ENCODE results near the gene ADCY10. TPM values are rescaled to one million over a fixed set of nuclear protein-coding genes. Genes with fewer than 3 reads are reported as not detected.
A peak's percentile ranks its signal among the peaks of the same experiment; 100 is the strongest.

The ADCY10 gene
- total and polyA plus RNA-seq, 12 donors: 0.07 to 0.61 (median 0.24) TPM; not detected in 2

DNA sequence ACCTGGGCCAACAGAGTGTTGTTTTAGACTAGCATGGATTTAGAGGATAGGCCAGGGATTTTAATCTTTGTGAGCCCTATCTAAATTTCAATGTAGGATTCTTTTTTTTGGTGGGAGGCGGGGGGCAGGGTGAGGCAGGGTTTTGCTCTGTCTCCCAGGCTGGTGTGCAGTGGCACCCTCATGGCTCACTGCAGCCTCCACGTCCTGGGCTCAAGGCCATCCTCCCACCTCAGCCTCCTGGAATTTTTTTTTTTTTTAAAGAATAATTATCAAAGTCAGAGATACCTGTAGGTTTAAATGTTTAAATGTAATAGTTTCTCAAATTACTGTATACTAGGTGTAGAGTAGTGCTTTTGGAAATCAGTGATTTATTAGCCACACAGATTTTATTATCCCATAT lies 26.3 kb upstream of the ADCY10 start:
- Histone ChIP-seq H3K4me3 (no peak overlapping the region), H3K27ac (no peak overlapping the region), H3K27me3 (no peaks in the 10 kb centered on the region), H3K36me3 (replicated peaks in 1 of 2) (no peaks in the 10 kb centered on the region), H3K4me1 (replicated peaks in 1 of 2) (peaks cover 0 to 19% of the 10 kb centered on the region in 2 donors), H3K9me3 (replicated peaks in 1 of 3) (no peaks in the 10 kb centered on the region)
- TF ChIP-seq POLR2A (IDR thresholded peaks at IDR 0.05) (no peak), CTCF (IDR thresholded peaks at IDR 0.05) (no peak)
- 58 to 76% (median 72%) methylated on average over 2 of the region's 2 CpGs for WGBS, 4 donors
- intact Hi-C loops (cut with DNase I): loop anchor here in 1 of 2 donors (10.0 kb wide), 1 partner anchor 55 kb away; no protein-coding TSS in a partner anchor
- no peak for DNase-seq

- H3K9me3 ChIP-seq (replicated peaks in 1 of 3): no peaks in the 10 kb centered on the region
- H3K4me1 ChIP-seq (replicated peaks in 1 of 2): peaks cover 0 to 35% of the 10 kb centered on the region in 2 donors
- H3K27me3 ChIP-seq: no peaks in the 10 kb centered on the region
- H3K36me3 ChIP-seq (replicated peaks in 1 of 2): no peaks in the 10 kb centered on the region
- no peak for TF ChIP-seq CTCF (IDR thresholded peaks at IDR 0.05)
- TF ChIP-seq POLR2A (IDR thresholded peaks at IDR 0.05): no peak
- DNase-seq: no peak
- intact Hi-C loops (cut with DNase I): no loop called here
- H3K4me3 ChIP-seq: peak overlapping the region in 2 of 4 donors; percentile 89 to 94
- 29 to 42% (median 39%) methylated on average over 5 of the region's 5 CpGs for WGBS, 4 donors
- peak overlapping the region in 2 of 5 donors; percentile 97 to 99 for H3K27ac ChIP-seq
Measured at GRCh38 chr1:167938080-167938636, 24.2 kb upstream of the ADCY10 start.

- Histone ChIP-seq H3K9me3 (replicated peaks in 1 of 3) (no peaks in the 10 kb centered on the region), H3K27ac (peak overlapping the region; percentile 95 to 99 (median 97)), H3K4me1 (replicated peaks in 1 of 2) (peaks cover 0 to 40% of the 10 kb centered on the region in 2 donors), H3K36me3 (replicated peaks in 1 of 2) (no peaks in the 10 kb centered on the region), H3K27me3 (no peaks in the 10 kb centered on the region), H3K4me3 (peak overlapping the region; percentile 17 to 94 (median 84))
- no peak for DNase-seq
- TF ChIP-seq CTCF (IDR thresholded peaks at IDR 0.05): no peak
- intact Hi-C loops (cut with DNase I): no loop called here
- WGBS, 4 donors: 1 to 2% (median 1%) methylated on average over 5 of the region's 5 CpGs
Measured at GRCh38 chr1:167937709-167938010, 23.7 kb upstream of the ADCY10 start.

DNA sequence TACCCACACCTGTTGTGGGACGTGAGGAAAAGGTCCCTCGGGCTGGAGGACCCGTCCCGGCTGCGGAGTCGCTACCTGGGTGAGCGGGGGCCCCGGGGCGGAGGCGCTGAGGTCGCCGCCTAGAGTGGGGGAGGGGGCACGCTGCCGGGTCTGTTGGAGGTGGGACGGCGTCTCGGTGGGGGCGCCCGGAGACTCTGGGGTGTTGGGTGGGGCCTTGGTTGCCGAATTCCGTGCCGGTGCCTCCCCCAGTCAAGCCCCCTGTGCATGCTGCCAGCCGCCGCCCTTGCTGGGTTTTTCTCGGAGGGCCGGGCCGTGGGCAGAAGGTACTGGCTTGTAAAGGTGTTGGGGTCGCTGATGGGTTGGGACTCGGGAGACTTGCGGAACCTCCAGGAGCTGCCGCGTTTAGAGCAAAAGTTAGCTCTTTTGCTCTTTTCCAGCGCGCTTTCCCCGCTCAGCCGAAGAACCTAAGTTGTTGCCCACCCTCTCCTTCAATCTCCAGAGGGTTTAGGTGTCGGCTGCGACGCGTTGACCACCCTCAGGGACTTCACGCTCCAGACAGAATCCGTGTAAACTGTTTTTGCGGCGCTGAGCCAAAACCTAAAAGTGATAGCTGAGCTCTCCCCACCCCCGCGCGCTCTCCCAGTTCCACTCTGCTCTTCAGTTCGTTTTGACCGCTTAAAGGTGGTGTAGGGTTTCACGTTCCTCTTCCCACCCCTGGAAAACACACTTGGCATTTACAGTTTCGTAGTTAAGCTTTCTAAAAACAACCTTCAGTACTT lies 23.2 kb upstream of the ADCY10 start, which contains the start of gene MPC2:
TSS of gene MPC2 (minus strand) at position 143 of the 779 bp plus-strand sequence. CDS start 1,231 bp downstream, outside the sequence.
- DNase-seq: peak; percentile 74 to 87 (median 81)
- TF ChIP-seq CTCF (IDR thresholded peaks at IDR 0.05) (no peak), POLR2A (IDR thresholded peaks at IDR 0.05) (peak in 1 of 2 donors; percentile 80)
- Histone ChIP-seq H3K27me3 (no peaks in the 10 kb centered on the region), H3K4me1 (replicated peaks in 1 of 2) (peaks cover 0 to 43% of the 10 kb centered on the region in 2 donors), H3K27ac (peak within 1 kb of the TSS; percentile 95 to 99 (median 97)), H3K4me3 (peak within 1 kb of the TSS; percentile 17 to 94 (median 84)), H3K9me3 (replicated peaks in 1 of 3) (no peaks in the 10 kb centered on the region), H3K36me3 (replicated peaks in 1 of 2) (no peaks in the 10 kb centered on the region)
- whole genome bisulfite sequencing, 4 donors: 0 to 1% (median 1%) methylated on average over 25 to 51 of the region's 51 CpGs
- intact Hi-C loops (cut with DNase I): no loop called here

All from adrenal gland (tissue), 12 donors.